H9 (cell line): ENCODE results near the gene CDH16. TPM values are rescaled to one million over a fixed set of nuclear protein-coding genes. Genes with fewer than 3 reads are reported as not detected.

ENCODE experiments used
- DNase-seq: peaks from one replicate; pipeline ENCODE4 v3.0.0-alpha.2; 2017
- H2AFZ ChIP-seq: one replicate; pipeline ENCODE4 v1.6.1; 2013; ENCODE audit warnings: mild to moderate bottlenecking, low read length, control low read depth, moderate library complexity
- H2AK5ac ChIP-seq: 2 replicates; pipeline ENCODE4 v1.6.1; 2013; ENCODE audit warnings: low read length, control low read depth, mixed read lengths; ENCODE audit not compliant: insufficient read length
- H2BK120ac ChIP-seq: one replicate; pipeline ENCODE4 v1.6.1; 2013; ENCODE audit warnings: low read depth, mild to moderate bottlenecking, low read length, control low read depth, inconsistent platforms; ENCODE audit not compliant: poor library complexity, severe bottlenecking
- H2BK12ac ChIP-seq: 2 replicates; pipeline ENCODE4 v1.6.1; 2013; ENCODE audit warnings: low read length, control low read depth, mixed read lengths, low read depth; ENCODE audit not compliant: insufficient read length
- H2BK15ac ChIP-seq: 2 replicates; pipeline ENCODE4 v1.6.1; 2013; ENCODE audit warnings: low read depth, low read length, control low read depth
- H2BK20ac ChIP-seq: one replicate; pipeline ENCODE4 v1.6.1; 2013; ENCODE audit warnings: low read depth, mild to moderate bottlenecking, low read length, control low read depth, inconsistent platforms; ENCODE audit not compliant: poor library complexity, severe bottlenecking
- H2BK5ac ChIP-seq: 2 replicates; pipeline ENCODE4 v1.6.1; 2013; ENCODE audit warnings: low read length, control low read depth, mixed read lengths; ENCODE audit not compliant: insufficient read length
- H3K14ac ChIP-seq: 2 replicates; pipeline ENCODE4 v1.6.1; 2013; ENCODE audit warnings: low read length, control low read depth; ENCODE audit not compliant: insufficient read depth
- H3K18ac ChIP-seq: 2 replicates; pipeline ENCODE4 v1.6.1; 2013; ENCODE audit warnings: low read depth, mild to moderate bottlenecking, mixed read lengths, low read length, control low read depth; ENCODE audit not compliant: insufficient read length
- H3K23ac ChIP-seq: 2 replicates; pipeline ENCODE4 v1.6.1; 2013; ENCODE audit warnings: low read length, control low read depth, mixed read lengths, low read depth; ENCODE audit not compliant: insufficient read length
- H3K23me2 ChIP-seq: 2 replicates; pipeline ENCODE4 v1.6.1; 2013; ENCODE audit warnings: low read depth, mild to moderate bottlenecking, mixed read lengths, low read length, control low read depth; ENCODE audit not compliant: insufficient read length, poor library complexity, severe bottlenecking
- H3K27ac ChIP-seq: 2 replicates; pipeline ENCODE4 v1.5.1; 2013; ENCODE audit warnings: low read length, control low read depth, mixed read lengths, low read depth; ENCODE audit not compliant: insufficient read length
- H3K27me3 ChIP-seq: 2 replicates; pipeline ENCODE4 v1.6.1; 2013; ENCODE audit warnings: low read length, control low read depth, inconsistent platforms; ENCODE audit not compliant: insufficient read depth
- H3K4ac ChIP-seq: 2 replicates; pipeline ENCODE4 v1.6.1; 2013; ENCODE audit warnings: low read depth, mild to moderate bottlenecking, control low read depth, inconsistent platforms, low read length, moderate library complexity
- H3K4me1 ChIP-seq: 2 replicates; pipeline ENCODE4 v1.6.1; 2013; ENCODE audit warnings: low read length, control low read depth, inconsistent platforms; ENCODE audit not compliant: insufficient read depth
- H3K4me2 ChIP-seq: 2 replicates; pipeline ENCODE4 v1.6.1; 2013; ENCODE audit warnings: low read length, control low read depth, mixed read lengths; ENCODE audit not compliant: insufficient read length, insufficient read depth
- H3K56ac ChIP-seq: 2 replicates; pipeline ENCODE4 v1.6.1; 2013; ENCODE audit warnings: low read depth, mild to moderate bottlenecking, mixed read lengths, low read length, control low read depth; ENCODE audit not compliant: insufficient read length
- H3K79me1 ChIP-seq: 2 replicates; pipeline ENCODE4 v1.6.1; 2013; ENCODE audit warnings: low read depth, mild to moderate bottlenecking, moderate library complexity, low read length, control low read depth, inconsistent platforms; ENCODE audit not compliant: insufficient read depth, poor library complexity, severe bottlenecking
- H3K79me2 ChIP-seq: 2 replicates; pipeline ENCODE4 v1.6.1; 2013; ENCODE audit warnings: low read length, control low read depth, inconsistent platforms; ENCODE audit not compliant: insufficient read depth
- H3K9ac ChIP-seq: 2 replicates; pipeline ENCODE4 v1.6.1; 2013; ENCODE audit warnings: low read length, control low read depth, mixed read lengths; ENCODE audit not compliant: insufficient read length; ENCODE audit errors: extremely low read depth
- H3K9me3 ChIP-seq: one replicate; pipeline ENCODE4 v1.6.1; 2013; ENCODE audit warnings: low read depth, low read length, inconsistent platforms; ENCODE audit not compliant: control insufficient read depth
- H3T11ph ChIP-seq: one replicate; pipeline ENCODE4 v1.6.1; 2013; ENCODE audit warnings: mild to moderate bottlenecking, low read length, control low read depth, inconsistent platforms
- H4K20me1 ChIP-seq: one replicate; pipeline ENCODE4 v1.6.1; 2013; ENCODE audit not compliant: control insufficient read depth, insufficient read length, insufficient read depth
- H4K5ac ChIP-seq: 2 replicates; pipeline ENCODE4 v1.6.1; 2013; ENCODE audit warnings: low read depth, mild to moderate bottlenecking, mixed read lengths, low read length, control low read depth; ENCODE audit not compliant: insufficient read length
- H4K8ac ChIP-seq: replicated peaks from 2 replicates; pipeline ENCODE4 v1.6.1; 2013; ENCODE audit warnings: low read length, control low read depth, mixed read lengths, low read depth; ENCODE audit not compliant: insufficient read length
- H4K91ac ChIP-seq: 2 replicates; pipeline ENCODE4 v1.6.1; 2013; ENCODE audit warnings: low read depth, mild to moderate bottlenecking, moderate library complexity, mixed read lengths, low read length, control low read depth; ENCODE audit not compliant: insufficient read length
- H3K27ac Mint-ChIP-seq, 3 experiments: 2 replicates in 2 of 3; 3 replicates in 1 of 3; pipeline ENCODE4 v1.8.0; 2020 to 2021; ENCODE audit warnings: mixed read lengths in 3 of 3, mild to moderate bottlenecking in 1 of 3, moderate library complexity in 1 of 3
- H3K27me3 Mint-ChIP-seq: 2 replicates; pipeline ENCODE4 v1.8.0; 2021; ENCODE audit warnings: low read depth, mild to moderate bottlenecking, moderate library complexity, mixed read lengths
- H3K36me3 Mint-ChIP-seq, 3 experiments: 2 replicates in 2 of 3; 3 replicates in 1 of 3; pipeline ENCODE4 v1.8.0; 2020 to 2021; ENCODE audit warnings: low read depth in 3 of 3, mixed read lengths in 3 of 3; ENCODE audit not compliant: insufficient read depth in 1 of 3
- H3K4me1 Mint-ChIP-seq, 2 experiments: 2 replicates each; pipeline ENCODE4 v1.8.0; 2020; ENCODE audit warnings: mixed read lengths in 2 of 2
- H3K4me3 Mint-ChIP-seq, 2 experiments: 2 replicates in 1 of 2; 3 replicates in 1 of 2; pipeline ENCODE4 v1.8.0; 2020 to 2021; ENCODE audit warnings: mild to moderate bottlenecking in 2 of 2, mixed read lengths in 2 of 2, moderate library complexity in 1 of 2
- H3K9me3 Mint-ChIP-seq, 2 experiments: 2 replicates in 1 of 2; 3 replicates in 1 of 2; pipeline ENCODE4 v1.8.0; 2020; ENCODE audit warnings: mild to moderate bottlenecking in 2 of 2, mixed read lengths in 2 of 2, moderate library complexity in 1 of 2
- WGBS: extraction: QIAGEN DNeasy Blood & Tissue Kit; methylation state at CpG from one replicate; pipeline ENCODE4 v1.1.7; 2013; ENCODE audit warnings: missing lambda C conversion rate, low lambda C conversion rate, mixed read lengths; ENCODE audit not compliant: insufficient read length; ENCODE audit errors: extremely low coverage; 5-methylcytosine and 5-hydroxymethylcytosine counted together
- total RNA-seq: library from RNA; stranded (reverse); gene quantifications from 2 replicates; pipeline ENCODE4 v1.2.1, GENCODE V29; 2021
- TF ChIP-seq, protein P1 (sequence below): fragments of 200-600 bp; sonication (generic); conservative IDR thresholded peaks from 3 replicates; pipeline ENCODE4 v1.8.0; 2021; ENCODE audit warnings: antibody characterized with exemption, mild to moderate bottlenecking

The CDH16 gene
- total RNA-seq, 1 experiment from 2014 or later: not detected

DNA sequence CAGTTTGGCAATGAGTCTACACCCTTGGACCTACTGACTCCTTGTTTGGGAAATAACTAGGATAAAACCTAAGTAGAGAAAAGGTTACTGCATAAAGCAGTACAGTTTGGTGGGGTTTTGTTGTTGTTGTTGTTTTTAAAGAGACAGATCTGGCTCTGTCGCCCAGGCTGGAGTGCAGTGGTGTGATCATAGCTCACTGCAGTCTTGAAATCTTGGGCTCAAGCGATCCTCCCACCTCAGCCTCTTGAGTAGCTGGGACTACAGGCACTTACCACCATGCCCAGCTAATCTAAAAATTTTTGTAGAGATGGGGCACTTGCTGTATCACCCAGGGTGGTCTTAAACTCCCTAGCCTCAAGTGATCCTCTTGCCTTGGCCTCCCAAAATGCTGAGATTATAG is 37.1 kb downstream of the CDH16 start:
- H3K36me3 Mint-ChIP-seq: peaks cover 12 to 24% (median 20%) of the 10 kb centered on the region in 3 experiments; a peak in 6 of 7 replicates
- H2BK120ac ChIP-seq: no peak overlapping the region
- H4K91ac ChIP-seq: no peak overlapping the region
- H3K27ac Mint-ChIP-seq: no peak overlapping the region
- H3T11ph ChIP-seq: no peak overlapping the region
- TF ChIP-seq, protein P1, sequence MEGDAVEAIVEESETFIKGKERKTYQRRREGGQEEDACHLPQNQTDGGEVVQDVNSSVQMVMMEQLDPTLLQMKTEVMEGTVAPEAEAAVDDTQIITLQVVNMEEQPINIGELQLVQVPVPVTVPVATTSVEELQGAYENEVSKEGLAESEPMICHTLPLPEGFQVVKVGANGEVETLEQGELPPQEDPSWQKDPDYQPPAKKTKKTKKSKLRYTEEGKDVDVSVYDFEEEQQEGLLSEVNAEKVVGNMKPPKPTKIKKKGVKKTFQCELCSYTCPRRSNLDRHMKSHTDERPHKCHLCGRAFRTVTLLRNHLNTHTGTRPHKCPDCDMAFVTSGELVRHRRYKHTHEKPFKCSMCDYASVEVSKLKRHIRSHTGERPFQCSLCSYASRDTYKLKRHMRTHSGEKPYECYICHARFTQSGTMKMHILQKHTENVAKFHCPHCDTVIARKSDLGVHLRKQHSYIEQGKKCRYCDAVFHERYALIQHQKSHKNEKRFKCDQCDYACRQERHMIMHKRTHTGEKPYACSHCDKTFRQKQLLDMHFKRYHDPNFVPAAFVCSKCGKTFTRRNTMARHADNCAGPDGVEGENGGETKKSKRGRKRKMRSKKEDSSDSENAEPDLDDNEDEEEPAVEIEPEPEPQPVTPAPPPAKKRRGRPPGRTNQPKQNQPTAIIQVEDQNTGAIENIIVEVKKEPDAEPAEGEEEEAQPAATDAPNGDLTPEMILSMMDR: no peak
- peak overlapping the region; percentile 70 for H3K4me2 ChIP-seq
- no peak overlapping the region for H3K4ac ChIP-seq
- H4K20me1 ChIP-seq: no peaks in the 10 kb centered on the region
- peak overlapping the region; percentile 94 to 96 for H3K4me3 Mint-ChIP-seq
- H3K4me1 Mint-ChIP-seq: peaks cover 10 to 13% of the 10 kb centered on the region in 2 experiments
- peaks cover 2% of the 10 kb centered on the region for H3K79me1 ChIP-seq
- no peak overlapping the region for H2BK15ac ChIP-seq
- no CpG with 5 or more reads among the region's 2 CpGs for WGBS
- no peak for DNase-seq
- H3K23me2 ChIP-seq: peaks cover 6% of the 10 kb centered on the region
- no peak overlapping the region for H4K8ac ChIP-seq
- no peak overlapping the region for H3K23ac ChIP-seq
- no peak overlapping the region for H3K14ac ChIP-seq
- H3K9me3 ChIP-seq: no peaks in the 10 kb centered on the region
- H3K4me1 ChIP-seq: no peaks in the 10 kb centered on the region; the same call in 1 of the 2 replicates
- no peaks in the 10 kb centered on the region for H3K9me3 Mint-ChIP-seq
- no peak overlapping the region for H3K18ac ChIP-seq
- H3K27ac ChIP-seq: no peak overlapping the region
- H3K79me2 ChIP-seq: peaks cover 5% of the 10 kb centered on the region; the same call in 1 of the 2 replicates
- H3K9ac ChIP-seq: peak overlapping the region; percentile 38
- peaks cover 12% of the 10 kb centered on the region for H3K27me3 Mint-ChIP-seq
- no peak overlapping the region for H2AK5ac ChIP-seq
- H3K27me3 ChIP-seq: no peaks in the 10 kb centered on the region; the same call in 1 of the 2 replicates
- H2BK20ac ChIP-seq: no peak overlapping the region
- H3K56ac ChIP-seq: no peak overlapping the region
- no peak overlapping the region for H2BK5ac ChIP-seq
- H2BK12ac ChIP-seq: no peak overlapping the region
- H2AFZ ChIP-seq: no peak overlapping the region
- H4K5ac ChIP-seq: no peak overlapping the region
